ENCODE data around the gene COA3. TPM values are rescaled to one million over a fixed set of nuclear protein-coding genes. Genes with fewer than 3 reads are reported as not detected.

Gene COA3
- total RNA-seq, 1 experiment from 2014 or later = 54.2 TPM

- TF ChIP-seq, protein P1, sequence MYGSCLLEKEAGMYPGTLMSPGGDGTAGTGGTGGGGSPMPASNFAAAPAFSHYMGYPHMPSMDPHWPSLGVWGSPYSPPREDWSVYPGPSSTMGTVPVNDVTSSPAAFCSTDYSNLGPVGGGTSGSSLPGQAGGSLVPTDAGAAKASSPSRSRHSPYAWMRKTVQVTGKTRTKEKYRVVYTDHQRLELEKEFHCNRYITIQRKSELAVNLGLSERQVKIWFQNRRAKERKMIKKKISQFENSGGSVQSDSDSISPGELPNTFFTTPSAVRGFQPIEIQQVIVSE (CRISPR knock-in tag; IDR thresholded peaks at IDR 0.05; ENCODE audit: borderline replicate concordance) = no peak
- TF ChIP-seq TCF7 (CRISPR knock-in tag; IDR thresholded peaks at IDR 0.05; ENCODE audit: low read depth) (no peak), AFF4 (CRISPR knock-in tag; IDR thresholded peaks at IDR 0.05; ENCODE audit: borderline replicate concordance) (no peak)
Measured at GRCh38 chr17:42761638-42762037, 36.9 kb downstream of the COA3 start (continued).

DNA sequence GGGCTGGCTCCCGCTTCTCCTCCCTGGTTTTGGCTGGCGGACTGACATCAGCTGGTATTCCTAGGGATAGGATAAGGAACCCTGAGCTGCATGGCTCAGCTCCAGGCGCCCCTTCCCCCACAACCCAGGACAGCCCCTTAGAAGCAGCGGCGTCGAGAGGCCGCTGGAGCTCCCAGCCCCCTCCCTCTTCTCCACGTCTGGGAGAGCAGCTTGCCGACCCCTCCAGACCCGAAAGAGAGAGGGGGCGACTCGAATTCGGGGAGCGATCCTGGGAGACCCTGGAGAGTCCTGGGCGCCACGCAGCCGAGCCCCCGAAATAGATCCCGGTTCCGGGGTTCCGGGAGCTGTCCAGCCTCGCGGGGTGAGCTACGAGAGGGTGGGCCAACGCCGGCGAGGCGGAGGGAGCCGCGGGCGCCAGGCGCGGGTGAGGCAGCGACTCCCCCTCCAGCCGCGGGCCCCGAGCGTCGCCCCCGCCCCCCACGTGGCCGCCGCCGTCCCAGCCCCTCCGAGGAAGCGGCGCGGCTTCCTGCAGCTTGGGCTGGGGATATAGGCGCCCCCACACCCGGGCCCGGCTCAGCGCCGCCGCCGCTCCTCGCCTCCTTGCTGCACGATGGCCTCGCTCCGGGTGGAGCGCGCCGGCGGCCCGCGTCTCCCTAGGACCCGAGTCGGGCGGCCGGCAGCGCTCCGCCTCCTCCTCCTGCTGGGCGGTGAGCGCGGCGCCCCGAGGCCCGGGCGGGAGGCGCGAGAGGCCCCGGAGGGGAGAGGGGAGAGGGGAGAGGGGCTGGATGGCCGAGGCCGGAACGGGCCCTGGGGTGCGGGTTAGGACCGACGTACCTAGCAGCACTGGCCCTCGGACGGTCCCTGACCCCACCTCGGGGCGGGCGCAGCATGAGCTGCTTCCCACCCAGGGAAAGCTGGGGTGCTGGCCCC, 37.6 kb downstream of the COA3 start, which contains the start of gene RAMP2:
RAMP2 (plus strand) TSS at position 576 of the 930 bp plus-strand sequence; CDS start at position 611, 35 bp downstream.
- peaks cover 55% of the 10 kb centered on the region for H3K27me3 Mint-ChIP-seq (ENCODE audit: low read depth)
- no peak for TF ChIP-seq AFF4 (CRISPR knock-in tag; IDR thresholded peaks at IDR 0.05; ENCODE audit: borderline replicate concordance)
- TF ChIP-seq SMAD3 (CRISPR knock-in tag; IDR thresholded peaks at IDR 0.05; ENCODE audit: borderline replicate concordance) = no peak
- TF ChIP-seq, protein P1 (CRISPR knock-in tag; IDR thresholded peaks at IDR 0.05; ENCODE audit: borderline replicate concordance) = no peak
- TF ChIP-seq ERG (CRISPR knock-in tag; IDR thresholded peaks at IDR 0.05) = no peak
- TF ChIP-seq, protein P2, sequence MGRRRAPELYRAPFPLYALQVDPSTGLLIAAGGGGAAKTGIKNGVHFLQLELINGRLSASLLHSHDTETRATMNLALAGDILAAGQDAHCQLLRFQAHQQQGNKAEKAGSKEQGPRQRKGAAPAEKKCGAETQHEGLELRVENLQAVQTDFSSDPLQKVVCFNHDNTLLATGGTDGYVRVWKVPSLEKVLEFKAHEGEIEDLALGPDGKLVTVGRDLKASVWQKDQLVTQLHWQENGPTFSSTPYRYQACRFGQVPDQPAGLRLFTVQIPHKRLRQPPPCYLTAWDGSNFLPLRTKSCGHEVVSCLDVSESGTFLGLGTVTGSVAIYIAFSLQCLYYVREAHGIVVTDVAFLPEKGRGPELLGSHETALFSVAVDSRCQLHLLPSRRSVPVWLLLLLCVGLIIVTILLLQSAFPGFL (CRISPR knock-in tag; IDR thresholded peaks at IDR 0.05; ENCODE audit: borderline replicate concordance) = no peak
- TF ChIP-seq, protein P3, sequence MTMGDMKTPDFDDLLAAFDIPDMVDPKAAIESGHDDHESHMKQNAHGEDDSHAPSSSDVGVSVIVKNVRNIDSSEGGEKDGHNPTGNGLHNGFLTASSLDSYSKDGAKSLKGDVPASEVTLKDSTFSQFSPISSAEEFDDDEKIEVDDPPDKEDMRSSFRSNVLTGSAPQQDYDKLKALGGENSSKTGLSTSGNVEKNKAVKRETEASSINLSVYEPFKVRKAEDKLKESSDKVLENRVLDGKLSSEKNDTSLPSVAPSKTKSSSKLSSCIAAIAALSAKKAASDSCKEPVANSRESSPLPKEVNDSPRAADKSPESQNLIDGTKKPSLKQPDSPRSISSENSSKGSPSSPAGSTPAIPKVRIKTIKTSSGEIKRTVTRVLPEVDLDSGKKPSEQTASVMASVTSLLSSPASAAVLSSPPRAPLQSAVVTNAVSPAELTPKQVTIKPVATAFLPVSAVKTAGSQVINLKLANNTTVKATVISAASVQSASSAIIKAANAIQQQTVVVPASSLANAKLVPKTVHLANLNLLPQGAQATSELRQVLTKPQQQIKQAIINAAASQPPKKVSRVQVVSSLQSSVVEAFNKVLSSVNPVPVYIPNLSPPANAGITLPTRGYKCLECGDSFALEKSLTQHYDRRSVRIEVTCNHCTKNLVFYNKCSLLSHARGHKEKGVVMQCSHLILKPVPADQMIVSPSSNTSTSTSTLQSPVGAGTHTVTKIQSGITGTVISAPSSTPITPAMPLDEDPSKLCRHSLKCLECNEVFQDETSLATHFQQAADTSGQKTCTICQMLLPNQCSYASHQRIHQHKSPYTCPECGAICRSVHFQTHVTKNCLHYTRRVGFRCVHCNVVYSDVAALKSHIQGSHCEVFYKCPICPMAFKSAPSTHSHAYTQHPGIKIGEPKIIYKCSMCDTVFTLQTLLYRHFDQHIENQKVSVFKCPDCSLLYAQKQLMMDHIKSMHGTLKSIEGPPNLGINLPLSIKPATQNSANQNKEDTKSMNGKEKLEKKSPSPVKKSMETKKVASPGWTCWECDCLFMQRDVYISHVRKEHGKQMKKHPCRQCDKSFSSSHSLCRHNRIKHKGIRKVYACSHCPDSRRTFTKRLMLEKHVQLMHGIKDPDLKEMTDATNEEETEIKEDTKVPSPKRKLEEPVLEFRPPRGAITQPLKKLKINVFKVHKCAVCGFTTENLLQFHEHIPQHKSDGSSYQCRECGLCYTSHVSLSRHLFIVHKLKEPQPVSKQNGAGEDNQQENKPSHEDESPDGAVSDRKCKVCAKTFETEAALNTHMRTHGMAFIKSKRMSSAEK (CRISPR knock-in tag; IDR thresholded peaks at IDR 0.05; ENCODE audit: borderline replicate concordance) = no peak
- TF ChIP-seq STAT6 (CRISPR knock-in tag; conservative IDR thresholded peaks at IDR 0.05; ENCODE audit: low read depth) = no peak
- TF ChIP-seq E2F4 (CRISPR knock-in tag; IDR thresholded peaks at IDR 0.05; ENCODE audit: borderline replicate concordance, low read depth) = no peak

More for the DNA sequence above, 37.6 kb downstream of the COA3 start, which contains the start of gene RAMP2:
- Mint-ChIP-seq H3K9me3 (no peaks in the 10 kb centered on the region), H3K4me1 (peaks cover 25% of the 10 kb centered on the region), H3K4me3 (peak within 1 kb of the TSS; percentile 67), H3K36me3 (no peaks in the 10 kb centered on the region), H3K27ac (no peak within 1 kb of the TSS)
- ChIA-PET CTCF (interaction anchor here (0.8 to 5.2 kb wide), 21 partner anchors 9 to 636 kb away, joined by 3 to 117 read pairs (median 6); partner anchors contain the start of genes BECN1, CNTD1, CNTNAP1 and COA3), POLR2A (interaction anchor here (0.6 to 1.9 kb wide), 4 partner anchors 13 to 87 kb away, joined by 3 to 8 read pairs (median 4); partner anchors contain the start of genes EZH1 and VPS25)
- DNase-seq (ENCODE audit: low spot score) (peak; percentile 51), ATAC-seq (peak; percentile 60)
